PC-9 (cell line): Measurements from ENCODE around the gene CNTFR. TPM values are rescaled to one million over a fixed set of nuclear protein-coding genes. Genes with fewer than 3 reads are reported as not detected.

ENCODE experiments used
- BruUV-seq: library from RNA; stranded (reverse); fragments of 400-500 nt; replicated peaks from 2 replicates; lab custom pipeline; 2021; lab: Mats Ljungman, UMichigan
- CTCF ChIA-PET: fragments of 300-600 bp; sonication (Branson Sonifier 250); formaldehyde crosslinking; loops from one replicate; lab custom pipeline; 2022; ENCODE audit warnings: antibody characterized with exemption; lab: Charles Lee
- POLR2A ChIA-PET: fragments of 300-600 bp; sonication (Branson Sonifier 250); formaldehyde crosslinking; loops from one replicate; lab custom pipeline; 2022; ENCODE audit warnings: antibody characterized with exemption; ENCODE audit not compliant: unreplicated experiment; lab: Charles Lee
- DNase-seq, 2 experiments: peaks; one replicate each; pipeline versions ENCODE4 v3.0.0 to v3.0.0-alpha.2; 2015 to 2022; ENCODE audit warnings: mixed read lengths in 1 of 2
- H2AFZ ChIP-seq: fragments of 200-600 bp; sonication (generic); 2 replicates; pipeline ENCODE4 v1.8.1; 2017; ENCODE audit warnings: antibody characterized with exemption
- H3F3A ChIP-seq: fragments of 200-600 bp; sonication (generic); 2 replicates; pipeline ENCODE4 v1.8.1; 2017; ENCODE audit warnings: antibody characterized with exemption, mild to moderate bottlenecking, low read depth; ENCODE audit not compliant: insufficient read depth
- H3K27ac ChIP-seq: fragments of 200-600 bp; sonication (generic); 2 replicates; pipeline ENCODE4 v1.6.1; 2016; ENCODE audit warnings: mixed run types
- H3K27me3 ChIP-seq: fragments of 200-600 bp; sonication (generic); 2 replicates; pipeline ENCODE4 v1.6.1; 2016; ENCODE audit warnings: low read depth, mixed run types; ENCODE audit not compliant: insufficient read depth
- H3K36me3 ChIP-seq: fragments of 200-600 bp; sonication (generic); 2 replicates; pipeline ENCODE4 v1.6.1; 2016; ENCODE audit warnings: low read depth, mixed run types
- H3K4me1 ChIP-seq: fragments of 200-600 bp; sonication (generic); replicated peaks from 2 replicates; pipeline ENCODE4 v1.6.1; 2016; ENCODE audit warnings: mixed run types; ENCODE audit not compliant: insufficient read depth
- H3K4me2 ChIP-seq: fragments of 200-600 bp; sonication (generic); 2 replicates; pipeline ENCODE4 v1.6.1; 2017; ENCODE audit warnings: mixed run types
- H3K4me3 ChIP-seq: fragments of 200-600 bp; sonication (generic); 2 replicates; pipeline ENCODE4 v1.6.1; 2016; ENCODE audit warnings: mixed run types
- H3K79me2 ChIP-seq: fragments of 200-600 bp; sonication (generic); 2 replicates; pipeline ENCODE4 v1.6.1; 2017; ENCODE audit warnings: low read depth, mixed run types
- H3K9me2 ChIP-seq: fragments of 200-600 bp; sonication (generic); 2 replicates; pipeline ENCODE4 v1.8.1; 2017; ENCODE audit warnings: mild to moderate bottlenecking; ENCODE audit not compliant: insufficient read depth
- H3K9me3 ChIP-seq: fragments of 200-600 bp; sonication (generic); 2 replicates; pipeline ENCODE4 v1.8.1; 2016; ENCODE audit warnings: low read depth; ENCODE audit not compliant: insufficient read depth
- H4K20me1 ChIP-seq: fragments of 200-600 bp; sonication (generic); 2 replicates; pipeline ENCODE4 v1.8.1; 2017; ENCODE audit not compliant: insufficient read depth
- CTCF ChIP-seq: fragments of 200-600 bp; sonication (generic); conservative IDR thresholded peaks from 2 replicates; pipeline ENCODE4 v1.6.1; 2017; ENCODE audit warnings: mixed run types, antibody characterized with exemption, mild to moderate bottlenecking, moderate library complexity
- EZH2 ChIP-seq: fragments of 200-600 bp; sonication (generic); IDR thresholded peaks from 2 replicates; pipeline ENCODE4 v1.8.0; 2017; ENCODE audit warnings: antibody characterized with exemption, low read depth
- intact Hi-C: fragments of 100-400 bp; cut with micrococcal nuclease; formaldehyde crosslinking; loops from one replicate; pipeline ENCODE4 v1.10.0; 2022; ENCODE audit not compliant: unreplicated experiment
- total RNA-seq: library from RNA; stranded (reverse); gene quantifications from 2 replicates; pipeline ENCODE4 v1.2.3, GENCODE V29; 2021

The CNTFR gene
- total RNA-seq, 1 experiment from 2014 or later = not detected

GRCh38 chr9:34610434-34611206 lies 21.1 kb upstream of the CNTFR start:
- DNase-seq = no peak

GRCh38 chr9:34607331-34607730 lies 17.8 kb upstream of the CNTFR start:
- H3K36me3 ChIP-seq = no peaks in the 10 kb centered on the region
- H2AFZ ChIP-seq = no peak overlapping the region
- H3K9me2 ChIP-seq = no peaks in the 10 kb centered on the region
- H3K4me3 ChIP-seq = no peak overlapping the region
- H4K20me1 ChIP-seq = no peaks in the 10 kb centered on the region
- ChIA-PET CTCF (no interaction called here), POLR2A (no interaction called here)
- TF ChIP-seq CTCF (no peak), EZH2 (no peak)
- no peaks in the 10 kb centered on the region for H3K27me3 ChIP-seq
- H3F3A ChIP-seq = no peaks in the 10 kb centered on the region
- no peaks in the 10 kb centered on the region for H3K9me3 ChIP-seq
- no peak overlapping the region for H3K27ac ChIP-seq
- no peak for DNase-seq
- BruUV-seq = no TSS peak
- no peak overlapping the region for H3K4me2 ChIP-seq
- intact Hi-C loops = loop anchor here (10.0 kb wide), 1 partner anchor 353 kb away; no protein-coding TSS in a partner anchor
- H3K79me2 ChIP-seq = 0 out of 2 replicates have a peak, but pooled peaks cover 8% of the 10 kb centered on the region
- 0 out of 2 replicates have a peak, but pooled peaks cover under 1% of the 10 kb centered on the region for H3K4me1 ChIP-seq

More at GRCh38 chr9:34610434-34611206, 21.1 kb upstream of the CNTFR start:
- Histone ChIP-seq H4K20me1 (no peaks in the 10 kb centered on the region), H2AFZ (no peak overlapping the region), H3K27ac (no peak overlapping the region), H3K36me3 (no peaks in the 10 kb centered on the region), H3K4me3 (peak overlapping the region; percentile 86; the same call in 1 of the 2 replicates), H3K79me2 (0 out of 2 replicates have a peak, but pooled peaks cover 8% of the 10 kb centered on the region), H3K4me2 (peak overlapping the region; percentile 88), H3K9me2 (no peaks in the 10 kb centered on the region), H3F3A (no peaks in the 10 kb centered on the region), H3K27me3 (no peaks in the 10 kb centered on the region), H3K9me3 (no peaks in the 10 kb centered on the region), H3K4me1 (0 out of 2 replicates have a peak, but pooled peaks cover 4% of the 10 kb centered on the region)
- ChIA-PET POLR2A (no interaction called here), CTCF (no interaction called here)
- BruUV-seq = no TSS peak
- no peak for TF ChIP-seq EZH2
- TF ChIP-seq CTCF = no peak
- intact Hi-C loops = no loop called here

- POLR2A ChIA-PET = no interaction called here
- intact Hi-C loops = loop anchor here (10.0 kb wide), 1 partner anchor 352 kb away; no protein-coding TSS in a partner anchor
- no peak overlapping the region for H2AFZ ChIP-seq
- no peaks in the 10 kb centered on the region for H3K36me3 ChIP-seq
- H3F3A ChIP-seq = no peaks in the 10 kb centered on the region
- DNase-seq = no peak
- 0 out of 2 replicates have a peak, but pooled peaks cover 8% of the 10 kb centered on the region for H3K79me2 ChIP-seq
- H3K27ac ChIP-seq = no peak overlapping the region
- no peak overlapping the region for H3K4me2 ChIP-seq
- H3K27me3 ChIP-seq = no peaks in the 10 kb centered on the region
- no peaks in the 10 kb centered on the region for H4K20me1 ChIP-seq
- no peaks in the 10 kb centered on the region for H3K9me3 ChIP-seq
- CTCF ChIA-PET = no interaction called here
- TF ChIP-seq EZH2 = no peak
- TF ChIP-seq CTCF = no peak
- no peak overlapping the region for H3K4me3 ChIP-seq
- no TSS peak for BruUV-seq
- no peaks in the 10 kb centered on the region for H3K9me2 ChIP-seq
- no peaks in the 10 kb centered on the region for H3K4me1 ChIP-seq
Measured at GRCh38 chr9:34606905-34607304, 17.4 kb upstream of the CNTFR start.
